GM13976 (cell line): ENCODE measurements around the gene BACH2.
"Not testable (repeated sequence)": the region's sequence is repeated elsewhere in the genome, so short reads cannot be mapped to it uniquely, and the experiment has no call there.

Source experiments
- DNase-seq: peaks from one replicate; pipeline ENCODE4 v3.0.0; 2012; ENCODE audit warnings: low spot score
- CTCF ChIP-seq: IDR thresholded peaks from 2 replicates; pipeline ENCODE4 v1.5.1; 2012; ENCODE audit warnings: borderline replicate concordance, mild to moderate bottlenecking; ENCODE audit not compliant: insufficient read depth; ENCODE audit errors: extremely low read depth, missing control alignments, control extremely low read depth
- in situ Hi-C: fragments of 300-500 bp; cut with MboI; formaldehyde crosslinking; loops from one replicate; pipeline ENCODE4 v1.12.0; 2022; ENCODE audit warnings: low sequenced_read_pairs, mixed read lengths, inconsistent platforms; ENCODE audit not compliant: unreplicated experiment

The BACH2 gene

GRCh38 chr6:90136837-90137568 lies 159.6 kb downstream of the BACH2 start:
- TF ChIP-seq CTCF = no peak
- DNase-seq = no peak
- in situ Hi-C loops = no loop called here

- no peak for TF ChIP-seq CTCF
- DNase-seq = no peak
- in situ Hi-C loops = no loop called here
Observed at GRCh38 chr6:90136176-90136575, 160.5 kb downstream of the BACH2 start.

GRCh38 chr6:90135667-90136066 lies 161.0 kb downstream of the BACH2 start:
- TF ChIP-seq CTCF = no peak
- no peak for DNase-seq
- in situ Hi-C loops = no loop called here

- DNase-seq, in situ Hi-C loops: not testable (repeated sequence)
Observed at GRCh38 chr6:90133664-90134063, 163.0 kb downstream of the BACH2 start.

- no peak for TF ChIP-seq CTCF
- DNase-seq = no peak
- in situ Hi-C loops = no loop called here
Observed at GRCh38 chr6:90131614-90132423, 164.8 kb downstream of the BACH2 start.

GRCh38 chr6:90131125-90131524 lies 165.5 kb downstream of the BACH2 start:
- no peak for TF ChIP-seq CTCF
- in situ Hi-C loops = no loop called here
- no peak for DNase-seq

DNA sequence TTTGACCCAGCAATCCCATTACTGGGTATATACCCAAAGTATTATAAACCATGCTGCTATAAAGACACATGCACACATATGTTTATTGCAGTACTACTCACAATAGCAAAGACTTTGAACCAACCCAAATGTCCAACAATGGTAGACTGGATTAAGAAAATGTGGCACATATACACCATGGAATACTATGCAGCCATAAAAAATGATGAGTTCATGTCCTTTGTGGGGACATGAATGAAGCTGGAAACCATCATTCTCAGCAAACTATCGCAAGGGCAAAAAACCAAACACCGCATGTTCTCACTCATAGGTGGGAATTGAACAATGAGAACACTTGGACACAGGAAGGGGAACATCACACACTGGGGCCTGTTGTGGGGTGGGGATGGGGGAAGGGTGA lies 168.0 kb downstream of the BACH2 start:
- DNase-seq, in situ Hi-C loops: not testable (repeated sequence)
